Psoas muscle (tissue), 8 donors: ENCODE data around the gene HELZ2. TPM values are rescaled to one million over a fixed set of nuclear protein-coding genes. Genes with fewer than 3 reads are reported as not detected.
"Not testable (repeated sequence)": the region's sequence is repeated elsewhere in the genome, so short reads cannot be mapped to it uniquely, and the experiment has no call there.

Experiments used
- ATAC-seq, 4 donors: fragments of 200-7000 bp; cut with Tn5 transposase; one replicate each; pipeline ENCODE4 v1.9.1; 2020; ENCODE audit warnings: moderate library complexity in 3 of 4, mild to moderate bottlenecking in 2 of 4
- DNase-seq, 2 donors: peaks; one replicate each; pipeline ENCODE4 v3.0.0-alpha.2; 2020
- H3K27ac ChIP-seq: fragments of 200-600 bp; one replicate; pipeline ENCODE4 v1.8.0; 2022
- H3K27me3 ChIP-seq, 3 donors: fragments of 200-600 bp in 1 of 3; one replicate each; pipeline versions ENCODE4 v1.6.1 to v1.8.0; 2013 to 2022; ENCODE audit warnings: low read length in 2 of 3, mild to moderate bottlenecking in 2 of 3, moderate library complexity in 1 of 3; ENCODE audit not compliant: insufficient read depth in 3 of 3
- H3K36me3 ChIP-seq, 2 donors: fragments of 200-600 bp in 1 of 2; one replicate each; pipeline versions ENCODE4 v1.6.1 to v1.8.0; 2013 to 2022; ENCODE audit warnings: low read depth in 1 of 2, mild to moderate bottlenecking in 1 of 2, moderate library complexity in 1 of 2; ENCODE audit not compliant: insufficient read depth in 1 of 2
- H3K4me1 ChIP-seq: fragments of 200-600 bp; one replicate; pipeline ENCODE4 v1.8.0; 2022
- H3K4me3 ChIP-seq: fragments of 200-600 bp; one replicate; pipeline ENCODE4 v1.8.0; 2022; ENCODE audit warnings: mild to moderate bottlenecking
- H3K9me3 ChIP-seq: fragments of 200-600 bp; one replicate; pipeline ENCODE4 v1.8.0; 2022
- CTCF ChIP-seq: fragments of 200-600 bp; IDR thresholded peaks from one replicate; pipeline ENCODE4 v1.8.0; 2022; ENCODE audit warnings: antibody characterized with exemption
- WGBS, 3 donors: extraction: QIAGEN DNeasy Blood & Tissue Kit; methylation state at CpG; one replicate each; pipeline versions ENCODE4 v1.1.6 to v1.1.7; 2013; 5-methylcytosine and 5-hydroxymethylcytosine counted together
- intact Hi-C, 2 donors: fragments of 100-400 bp; cut with DNase I; formaldehyde crosslinking; loops; one replicate each; pipeline versions ENCODE4 v1.11.0 to v1.14.2; 2022
- polyA plus RNA-seq, 3 donors: library from polyadenylated mRNA; stranded (reverse); fragments of 200-250 nt; gene quantifications; one replicate each; pipeline ENCODE4 v1.2.3, GENCODE V29; 2013
- total RNA-seq, 4 donors: library from RNA; stranded (reverse); fragmentation: NEBNext Ultra II Directional in 2 of 4; extraction: Animal tissue kit (Norgen Biotek cat#: 25700) in 2 of 4; gene quantifications; one replicate each; pipeline versions ENCODE4 v1.2.1 to v1.2.4, GENCODE V29; 2021 to 2023
- donor health status: healthy with polysubstance abuse.
- donor health status: DM: no; HTN: no; CAD: no; lungs with moderate emphysema.
- donor health status: Bipolar disorder and iron deficiency.
- donor health status: healthy.
- donor health status: DM: yes; HTN: yes; CAD: no.
- donor health status: DM: no; HTN: no; CAD: no.
- donor health status: DM: no; HTN: no; CAD: no.
- donor health status: DM: yes; HTN: yes; CAD: no.

The HELZ2 gene
- total and polyA plus RNA-seq, 7 donors: 0.82 to 8.0 (median 3.5) TPM

- Histone ChIP-seq H3K36me3 (peaks cover 0 to 6% of the 10 kb centered on the region in 2 donors), H3K27ac (no peak overlapping the region), H3K27me3 (no peaks in the 10 kb centered on the region), H3K4me3 (no peak overlapping the region), H3K9me3 (no peaks in the 10 kb centered on the region), H3K4me1 (no peaks in the 10 kb centered on the region)
- ATAC-seq (no peak), DNase-seq (no peak)
- WGBS, 3 donors: 88 to 90% (median 89%) methylated on average over 16 to 17 of the region's 17 CpGs
- intact Hi-C loops: loop anchor here in 1 of 2 donors (5.0 kb wide), 1 partner anchor 74 kb away; the partner anchor contains the start of gene PTK6
- no peak for TF ChIP-seq CTCF
These were observed 36.8 kb upstream of the HELZ2 start for GRCh38 chr20:63610581-63611435.

GRCh38 chr20:63606686-63607085, 32.6 kb upstream of the HELZ2 start:
- no peak for TF ChIP-seq CTCF
- intact Hi-C loops: no loop called here
- peaks cover 0 to 26% of the 10 kb centered on the region in 2 donors for H3K36me3 ChIP-seq
- H3K27ac ChIP-seq: no peak overlapping the region
- H3K4me1 ChIP-seq: no peaks in the 10 kb centered on the region
- no peaks in the 10 kb centered on the region for H3K9me3 ChIP-seq
- DNase-seq (no peak), ATAC-seq (no peak)
- no peaks in the 10 kb centered on the region for H3K27me3 ChIP-seq
- 77 to 88% (median 84%) methylated on average over 9 of the region's 9 CpGs for WGBS, 3 donors
- no peak overlapping the region for H3K4me3 ChIP-seq

GRCh38 chr20:63602321-63602720, 28.3 kb upstream of the HELZ2 start:
- Histone ChIP-seq H3K27ac (no peak overlapping the region), H3K9me3 (no peaks in the 10 kb centered on the region), H3K4me1 (no peaks in the 10 kb centered on the region), H3K36me3 (peaks cover 0 to 61% of the 10 kb centered on the region in 2 donors), H3K27me3 (no peaks in the 10 kb centered on the region), H3K4me3 (no peak overlapping the region)
- ATAC-seq: no peak
- TF ChIP-seq CTCF: no peak
- WGBS, 3 donors: 88 to 96% (median 93%) methylated on average over 3 of the region's 3 CpGs
- no peak for DNase-seq
- intact Hi-C loops: no loop called here

GRCh38 chr20:63601679-63602078, 27.6 kb upstream of the HELZ2 start:
- intact Hi-C loops, H3K27me3 ChIP-seq, H3K4me1 ChIP-seq, H3K9me3 ChIP-seq, DNase-seq, H3K27ac ChIP-seq, H3K4me3 ChIP-seq, ATAC-seq: not testable (repeated sequence)
- H3K36me3 ChIP-seq: peaks cover 0 to 61% of the 10 kb centered on the region in 2 donors
- 84 to 95% (median 86%) methylated on average over 5 to 8 of the region's 8 CpGs for WGBS, 3 donors

- H3K27me3 ChIP-seq: no peaks in the 10 kb centered on the region
- H3K4me1 ChIP-seq: no peaks in the 10 kb centered on the region
- H3K27ac ChIP-seq: no peak overlapping the region
- TF ChIP-seq CTCF: no peak
- peaks cover 0 to 74% of the 10 kb centered on the region in 2 donors for H3K36me3 ChIP-seq
- ATAC-seq: no peak
- intact Hi-C loops: no loop called here
- H3K4me3 ChIP-seq: no peak overlapping the region
- DNase-seq: no peak
- no peaks in the 10 kb centered on the region for H3K9me3 ChIP-seq
- 91 to 95% (median 94%) methylated on average over 27 of the region's 27 CpGs for WGBS, 3 donors
These were observed 25.5 kb upstream of the HELZ2 start for GRCh38 chr20:63599396-63600050.
